ENCODE results near the gene SKOR1.

SKOR1 gene

DNA sequence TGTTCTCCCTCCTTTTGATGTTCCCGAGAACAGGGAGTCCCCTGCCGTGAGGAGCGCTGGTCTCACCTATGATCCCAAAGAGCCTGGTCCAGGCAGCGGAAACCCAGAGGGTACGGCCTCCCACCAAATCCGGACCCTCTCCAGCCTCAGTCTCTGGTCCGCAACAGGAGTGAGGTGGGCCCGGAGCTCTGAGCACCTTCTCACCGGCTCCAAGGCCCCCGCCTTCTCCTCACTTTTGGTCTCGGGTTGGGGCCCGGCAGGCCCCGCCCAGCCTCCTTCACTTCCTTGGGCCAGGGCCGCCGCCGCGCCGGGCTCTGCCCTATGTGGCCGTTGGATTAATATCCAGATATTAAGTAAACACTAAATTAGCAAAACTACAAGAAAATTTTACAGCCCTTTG lies 5.7 kb upstream of the SKOR1 start:
- DNase-seq, result no peak

DNA sequence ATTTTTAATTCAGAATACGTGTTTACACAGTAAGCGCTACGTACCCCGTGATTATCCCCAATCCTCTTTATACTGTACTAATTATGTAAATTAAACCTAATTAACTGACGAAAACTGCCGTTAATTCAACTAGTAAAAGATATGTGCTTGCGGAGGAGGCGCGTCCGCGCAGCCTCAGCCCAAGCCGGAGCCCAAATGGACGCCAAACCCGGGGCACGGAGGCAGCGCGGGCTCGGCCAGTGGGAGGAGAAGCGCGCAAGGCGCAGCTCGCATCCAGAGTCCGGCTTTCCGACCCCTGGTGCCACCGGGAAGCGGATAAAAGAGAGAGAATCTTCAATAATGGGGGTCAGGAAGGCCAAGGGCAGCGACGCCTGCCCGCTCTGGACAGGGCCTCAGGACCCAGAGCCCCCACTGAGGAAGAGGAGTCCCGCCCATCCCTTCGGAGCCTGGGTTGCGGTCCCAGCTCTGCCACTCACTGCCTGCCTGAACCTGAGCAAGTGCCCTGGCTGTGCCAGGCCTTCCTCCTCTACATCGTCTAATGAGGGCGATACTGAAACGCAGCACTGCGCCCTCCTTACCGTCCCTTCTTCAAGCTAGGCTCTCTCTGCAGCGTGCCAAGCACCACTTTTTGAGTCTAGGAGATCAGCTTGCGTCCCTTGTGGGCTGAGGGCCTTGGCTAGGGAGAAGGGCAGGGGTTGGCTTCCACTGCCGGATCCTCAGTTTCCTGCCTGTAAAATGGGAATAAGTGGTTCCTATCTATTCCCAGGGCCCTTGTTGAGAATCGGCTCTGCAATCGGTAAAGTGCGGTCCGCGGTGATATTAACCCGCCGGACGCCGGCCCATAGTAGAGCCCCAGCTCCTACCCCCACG lies 5.0 kb upstream of the SKOR1 start:
- no peak for DNase-seq

DNA sequence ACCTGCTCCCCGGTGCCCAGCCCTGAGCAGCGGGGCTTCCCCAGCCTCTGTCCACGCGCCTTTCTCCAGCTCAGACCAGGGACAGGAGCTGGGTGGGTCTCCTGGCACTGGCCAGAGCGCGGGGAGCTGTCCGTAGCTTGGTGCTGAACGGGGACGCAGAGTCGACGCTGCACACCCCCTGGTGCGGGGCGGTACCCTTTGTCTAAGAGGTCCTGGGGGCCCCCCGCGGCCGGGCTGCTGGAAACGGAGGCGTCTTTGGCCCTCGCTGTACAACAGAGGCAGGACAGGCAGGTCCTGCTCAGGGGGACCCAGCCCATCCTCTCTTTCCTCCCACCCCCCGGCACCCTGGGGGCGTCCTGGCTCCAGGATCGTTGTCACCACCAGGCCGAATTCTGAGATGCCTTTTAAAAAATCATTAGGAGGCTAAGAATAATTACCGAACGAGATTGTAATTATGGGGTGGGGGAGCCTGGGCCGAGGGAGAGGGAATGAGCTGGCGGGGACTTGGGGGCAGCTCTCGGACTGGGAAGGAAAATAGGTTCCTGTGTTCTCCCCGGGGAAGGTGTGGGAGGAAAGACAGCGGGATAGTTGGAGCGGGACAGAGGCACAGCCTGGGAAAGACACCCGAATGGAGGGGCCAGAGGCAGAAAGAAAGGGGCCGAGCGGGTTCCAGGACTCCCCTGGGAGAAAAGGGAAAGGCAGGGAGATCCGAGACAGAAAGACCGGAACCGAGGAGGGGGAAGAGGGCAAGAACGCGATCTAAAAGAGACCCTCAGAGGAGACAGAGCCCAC lies 4.1 kb upstream of the SKOR1 start:
- no peak for DNase-seq

DNA sequence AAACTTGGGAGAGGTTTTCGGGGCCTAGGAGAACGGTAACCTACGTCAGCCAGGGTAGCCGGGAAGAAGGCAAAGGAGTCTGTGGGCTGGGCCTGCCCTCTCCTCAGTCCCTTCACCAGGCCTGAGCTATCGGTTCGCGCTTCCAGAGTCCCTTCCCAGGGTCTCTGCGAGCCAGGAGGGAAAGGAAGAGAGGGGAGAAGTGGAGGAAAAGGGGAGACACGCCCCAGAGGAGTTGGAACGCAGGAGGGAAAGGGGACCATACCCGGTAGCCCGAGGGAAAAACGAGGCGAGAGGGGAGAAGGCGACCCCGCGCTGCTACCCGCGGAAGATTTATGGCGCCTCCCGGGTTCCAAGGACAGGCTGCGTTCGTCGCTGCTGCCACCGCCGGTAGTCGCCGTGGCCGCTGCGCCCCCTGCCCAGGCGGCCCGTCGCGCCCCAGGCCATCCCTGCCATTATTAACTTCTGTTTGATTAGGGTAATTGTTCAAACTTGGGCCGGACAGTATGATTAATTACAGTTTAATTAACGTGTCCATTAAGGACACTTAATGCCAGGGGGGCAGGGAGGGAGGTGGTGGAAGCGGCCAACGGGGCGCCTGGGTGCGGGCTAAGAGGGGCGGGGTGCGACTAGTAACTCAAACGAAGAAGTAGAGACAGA lies 3.4 kb upstream of the SKOR1 start:
- peak; percentile 42 for DNase-seq

DNA sequence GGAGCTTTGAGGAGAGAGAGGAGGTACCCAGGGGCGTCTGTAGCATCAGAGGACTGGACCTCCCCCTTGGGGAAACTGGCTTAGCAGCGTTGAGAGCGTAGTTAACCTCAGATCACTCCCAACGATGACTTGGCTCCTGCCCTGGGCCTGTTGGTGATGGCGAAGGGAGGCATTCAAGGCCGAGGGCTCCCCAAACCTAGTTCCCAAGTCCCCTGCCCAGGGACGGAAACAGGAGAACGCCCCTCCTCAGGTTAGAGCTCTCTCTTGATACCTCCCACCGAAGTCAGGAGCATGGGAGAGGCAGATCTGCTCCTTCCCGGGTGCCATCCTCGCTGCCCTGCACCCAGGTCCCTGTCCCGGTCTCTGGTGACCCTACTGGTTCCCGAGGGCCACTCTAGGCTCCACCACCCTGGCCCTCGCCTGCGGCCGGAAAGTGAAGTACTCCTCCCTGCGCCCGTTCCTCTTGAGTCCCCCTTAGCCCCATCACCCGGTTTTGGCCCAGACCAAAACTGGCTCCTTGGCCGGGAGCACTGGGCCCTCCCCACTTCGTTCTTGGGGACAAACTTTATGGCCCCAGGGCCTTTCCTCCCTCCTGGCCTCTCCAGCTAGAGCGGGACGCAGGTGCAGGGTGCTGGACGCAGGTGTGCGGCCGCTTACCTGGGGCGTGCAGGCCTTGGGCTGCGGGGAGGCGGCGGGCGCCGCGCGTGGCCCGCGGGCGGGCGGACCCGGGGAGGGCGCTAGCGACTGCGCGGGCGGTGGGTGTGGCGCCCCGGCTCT lies 2.6 kb upstream of the SKOR1 start:
- no peak for DNase-seq

DNA sequence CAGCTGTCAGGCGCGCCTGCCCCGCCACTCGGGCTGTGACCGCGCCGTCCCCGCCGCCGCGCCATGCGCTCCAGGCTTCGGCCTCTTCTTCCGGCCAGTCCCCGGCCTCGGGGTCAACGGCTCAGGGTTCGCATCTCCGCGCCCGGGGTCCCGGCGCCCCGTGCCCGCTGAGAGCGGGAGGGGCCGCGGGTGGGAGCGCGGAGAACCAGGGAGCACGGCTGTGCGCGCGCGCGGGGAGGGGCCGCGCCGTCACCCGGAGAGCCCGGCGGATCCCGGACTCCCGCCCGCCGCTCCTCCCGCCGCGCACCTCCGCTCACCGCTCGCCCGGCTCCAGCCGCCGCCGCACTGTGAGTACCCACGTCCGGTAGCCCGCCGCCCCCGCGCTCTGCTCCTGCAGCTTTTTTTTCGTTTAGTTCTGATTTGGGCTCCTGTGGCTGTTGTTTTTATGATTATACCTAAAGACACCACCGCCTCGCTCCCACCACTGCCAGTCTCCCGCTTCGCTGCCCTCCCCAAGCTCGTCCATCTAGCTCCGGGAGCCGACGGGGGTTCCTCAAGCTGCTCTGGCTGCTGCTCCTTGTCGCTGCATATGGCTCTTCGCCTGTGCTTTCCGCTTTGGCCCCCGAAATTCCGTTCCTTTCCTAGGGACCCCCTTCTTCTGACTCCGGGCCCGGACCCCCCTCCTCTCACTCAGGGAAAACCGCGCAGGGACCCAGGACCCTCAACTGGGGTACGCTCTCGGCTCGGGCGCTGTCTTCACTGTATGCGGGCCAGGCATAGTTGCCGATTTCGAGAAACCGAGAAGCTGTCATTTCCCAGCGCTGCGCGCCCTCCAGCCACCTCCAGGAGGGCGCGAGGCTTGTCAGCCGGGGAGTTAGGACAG lies 1.8 kb upstream of the SKOR1 start:
- peak; percentile 35 for DNase-seq

DNA sequence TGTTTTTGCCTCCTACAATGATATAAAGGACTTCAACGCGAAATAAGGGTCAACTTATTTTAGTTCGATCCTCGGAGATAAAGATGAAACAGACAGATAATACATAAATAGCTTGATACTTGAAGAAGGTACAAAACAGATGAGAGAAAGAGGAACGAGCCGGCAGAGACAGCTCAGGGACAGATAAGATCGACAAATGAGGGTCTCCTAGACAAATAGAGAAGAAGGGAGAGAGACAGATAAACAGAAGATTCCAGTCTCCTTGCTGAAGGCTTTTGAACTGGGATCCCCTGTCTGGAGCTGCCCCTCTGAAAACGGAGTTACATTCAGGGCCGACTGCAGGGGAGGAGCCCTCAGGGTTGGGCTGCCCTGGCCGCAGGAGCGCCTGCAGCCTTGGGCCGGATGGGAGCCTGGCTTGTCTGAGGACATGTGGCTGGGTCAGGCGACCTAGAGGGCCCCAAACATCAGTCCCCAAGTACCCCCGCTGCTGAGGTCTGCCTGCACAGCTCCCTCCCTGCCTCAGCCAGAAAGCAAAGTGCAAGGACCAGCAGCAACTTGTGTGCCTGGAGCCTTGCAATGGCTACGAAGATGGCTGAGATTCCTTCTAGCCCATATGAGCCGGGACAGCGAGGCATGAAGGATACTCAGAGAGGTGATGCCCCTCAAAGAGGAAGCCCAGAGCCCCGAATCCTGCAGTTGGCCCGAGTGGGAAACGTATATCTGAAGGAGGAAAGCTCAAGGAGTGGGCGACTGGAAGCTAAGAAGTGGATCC lies 926 bp upstream of the SKOR1 start:
- DNase-seq, result no peak

DNA sequence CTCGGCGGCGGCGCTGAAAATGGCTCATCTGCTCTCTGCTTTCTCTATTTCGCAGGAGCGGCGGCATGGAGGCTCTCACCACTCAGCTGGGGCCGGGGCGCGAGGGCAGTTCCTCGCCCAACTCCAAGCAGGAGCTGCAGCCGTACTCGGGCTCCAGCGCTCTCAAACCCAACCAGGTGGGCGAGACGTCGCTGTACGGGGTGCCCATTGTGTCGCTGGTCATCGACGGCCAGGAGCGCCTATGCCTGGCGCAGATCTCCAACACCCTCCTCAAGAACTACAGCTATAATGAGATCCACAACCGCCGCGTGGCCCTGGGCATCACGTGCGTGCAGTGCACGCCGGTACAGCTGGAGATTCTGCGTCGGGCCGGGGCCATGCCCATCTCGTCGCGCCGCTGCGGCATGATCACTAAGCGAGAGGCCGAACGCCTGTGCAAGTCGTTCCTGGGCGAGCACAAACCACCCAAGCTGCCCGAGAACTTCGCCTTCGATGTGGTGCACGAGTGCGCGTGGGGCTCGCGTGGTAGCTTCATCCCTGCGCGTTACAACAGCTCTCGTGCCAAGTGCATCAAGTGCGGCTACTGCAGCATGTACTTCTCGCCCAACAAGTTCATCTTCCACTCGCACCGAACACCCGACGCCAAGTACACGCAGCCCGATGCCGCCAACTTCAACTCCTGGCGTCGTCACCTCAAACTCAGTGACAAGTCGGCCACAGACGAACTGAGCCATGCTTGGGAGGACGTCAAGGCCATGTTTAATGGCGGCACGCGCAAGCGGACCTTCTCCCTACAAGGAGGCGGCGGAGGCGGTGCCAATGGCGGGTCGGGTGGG lies 790 bp downstream of the SKOR1 start:
- peak; percentile 34 for DNase-seq

DNA sequence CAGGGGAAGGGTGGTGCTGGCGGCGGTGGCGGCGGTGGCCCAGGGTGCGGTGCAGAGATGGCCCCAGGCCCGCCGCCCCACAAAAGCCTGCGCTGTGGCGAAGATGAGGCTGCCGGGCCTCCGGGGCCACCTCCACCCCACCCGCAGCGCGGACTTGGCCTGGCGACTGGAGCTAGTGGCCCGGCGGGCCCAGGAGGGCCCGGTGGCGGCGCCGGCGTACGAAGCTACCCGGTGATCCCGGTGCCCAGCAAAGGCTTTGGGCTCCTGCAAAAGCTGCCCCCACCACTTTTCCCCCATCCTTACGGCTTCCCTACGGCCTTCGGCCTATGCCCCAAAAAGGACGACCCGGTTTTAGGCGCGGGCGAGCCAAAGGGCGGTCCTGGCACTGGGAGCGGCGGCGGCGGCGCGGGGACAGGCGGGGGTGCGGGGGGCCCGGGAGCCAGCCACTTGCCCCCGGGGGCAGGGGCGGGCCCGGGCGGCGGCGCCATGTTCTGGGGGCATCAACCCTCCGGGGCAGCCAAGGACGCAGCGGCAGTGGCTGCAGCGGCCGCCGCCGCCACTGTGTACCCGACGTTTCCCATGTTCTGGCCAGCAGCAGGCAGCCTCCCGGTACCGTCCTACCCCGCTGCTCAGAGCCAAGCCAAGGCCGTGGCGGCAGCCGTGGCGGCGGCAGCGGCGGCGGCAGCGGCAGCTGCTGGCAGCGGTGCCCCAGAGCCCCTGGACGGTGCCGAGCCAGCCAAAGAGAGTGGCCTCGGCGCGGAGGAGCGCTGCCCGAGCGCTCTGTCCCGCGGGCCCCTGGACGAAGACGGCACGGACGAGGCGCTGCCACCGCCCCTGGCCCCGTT lies 1.6 kb downstream of the SKOR1 start:
- no peak for DNase-seq

DNA sequence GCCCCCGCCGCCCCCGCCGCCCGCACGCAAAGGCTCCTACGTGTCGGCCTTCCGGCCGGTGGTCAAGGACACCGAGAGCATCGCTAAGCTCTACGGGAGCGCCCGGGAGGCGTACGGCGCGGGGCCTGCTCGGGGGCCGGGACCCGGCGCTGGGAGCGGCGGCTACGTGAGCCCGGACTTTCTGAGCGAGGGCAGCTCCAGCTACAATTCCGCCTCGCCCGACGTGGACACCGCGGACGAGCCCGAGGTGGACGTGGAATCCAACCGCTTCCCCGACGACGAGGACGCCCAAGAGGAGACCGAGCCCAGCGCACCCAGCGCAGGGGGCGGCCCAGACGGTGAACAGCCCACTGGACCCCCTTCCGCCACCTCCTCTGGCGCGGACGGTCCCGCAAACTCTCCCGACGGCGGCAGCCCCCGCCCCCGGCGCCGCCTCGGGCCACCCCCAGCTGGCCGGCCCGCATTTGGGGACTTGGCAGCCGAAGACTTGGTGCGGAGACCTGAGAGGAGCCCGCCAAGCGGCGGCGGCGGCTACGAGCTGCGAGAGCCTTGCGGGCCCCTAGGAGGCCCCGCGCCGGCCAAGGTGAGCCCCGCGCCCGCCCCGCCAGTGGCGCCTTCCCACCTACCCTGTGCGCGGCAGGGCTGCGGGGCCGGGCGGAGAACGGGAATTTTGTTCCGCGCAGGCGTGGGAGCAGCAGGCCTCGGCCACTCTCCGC lies 2.4 kb downstream of the SKOR1 start:
- peak; percentile 21 for DNase-seq

DNA sequence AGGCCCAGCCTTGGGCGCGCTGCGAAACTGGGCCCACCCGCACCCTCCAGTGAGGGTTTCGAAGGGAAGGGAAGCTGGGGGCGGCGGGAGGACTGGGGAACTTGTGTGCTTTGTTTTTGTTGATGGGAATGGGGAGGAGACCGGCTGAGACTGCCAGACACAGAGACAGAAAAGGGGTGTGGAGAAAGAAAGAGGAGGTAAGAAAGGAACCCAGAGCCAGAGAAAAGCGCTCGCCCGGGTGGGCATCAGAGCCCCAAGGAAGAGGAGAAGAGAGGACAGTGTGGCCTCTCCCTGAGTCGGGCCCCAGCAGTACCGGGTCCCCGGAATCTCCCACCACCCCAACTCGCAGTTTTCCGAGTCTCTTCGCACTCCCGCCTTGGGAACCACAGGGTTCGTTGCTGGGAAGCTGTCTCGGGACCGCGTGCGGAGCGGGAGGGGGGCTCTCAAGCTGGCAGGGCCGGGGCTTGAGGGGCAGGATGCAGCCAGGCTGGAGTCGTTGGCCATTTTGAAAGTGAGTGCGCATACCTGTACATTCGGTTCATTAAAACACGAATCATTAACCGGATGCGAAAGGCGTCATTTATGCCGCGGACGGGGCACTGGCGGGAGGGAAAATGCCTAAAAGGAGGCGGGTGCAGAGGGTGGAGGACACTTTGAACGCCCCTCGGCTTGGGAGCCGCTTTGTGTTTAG lies 3.1 kb downstream of the SKOR1 start:
- no peak for DNase-seq

DNA sequence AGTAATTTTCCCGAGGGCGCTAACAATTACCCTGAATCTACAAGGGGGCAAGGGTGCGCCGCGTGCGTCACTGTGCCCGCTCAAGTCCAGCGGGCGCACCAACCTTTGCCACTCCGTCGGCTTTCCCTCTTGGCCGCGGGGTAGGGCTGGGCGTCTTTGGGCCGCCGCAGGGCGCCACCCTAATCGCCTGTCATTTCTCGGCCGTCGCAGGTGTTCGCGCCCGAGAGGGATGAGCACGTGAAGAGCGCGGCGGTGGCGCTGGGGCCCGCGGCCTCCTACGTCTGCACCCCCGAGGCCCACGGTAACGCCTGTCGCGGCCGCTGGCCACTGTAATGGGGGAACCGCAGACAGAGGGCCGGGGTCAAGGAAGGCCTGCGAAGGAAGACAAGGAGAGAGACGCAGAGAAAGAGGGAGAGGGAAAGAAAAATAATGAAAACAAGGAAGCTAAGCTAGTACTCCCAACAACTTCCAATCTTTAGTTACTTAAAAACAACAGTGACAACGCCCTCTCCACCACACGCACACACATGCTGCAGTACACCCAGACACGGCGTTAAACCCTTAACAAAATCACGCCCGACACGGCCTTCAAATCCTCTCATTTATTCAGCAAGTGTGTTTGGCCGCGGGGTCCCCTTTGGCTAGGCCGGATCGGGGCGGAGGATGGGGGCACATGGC lies 3.8 kb downstream of the SKOR1 start:
- no peak for DNase-seq

DNA sequence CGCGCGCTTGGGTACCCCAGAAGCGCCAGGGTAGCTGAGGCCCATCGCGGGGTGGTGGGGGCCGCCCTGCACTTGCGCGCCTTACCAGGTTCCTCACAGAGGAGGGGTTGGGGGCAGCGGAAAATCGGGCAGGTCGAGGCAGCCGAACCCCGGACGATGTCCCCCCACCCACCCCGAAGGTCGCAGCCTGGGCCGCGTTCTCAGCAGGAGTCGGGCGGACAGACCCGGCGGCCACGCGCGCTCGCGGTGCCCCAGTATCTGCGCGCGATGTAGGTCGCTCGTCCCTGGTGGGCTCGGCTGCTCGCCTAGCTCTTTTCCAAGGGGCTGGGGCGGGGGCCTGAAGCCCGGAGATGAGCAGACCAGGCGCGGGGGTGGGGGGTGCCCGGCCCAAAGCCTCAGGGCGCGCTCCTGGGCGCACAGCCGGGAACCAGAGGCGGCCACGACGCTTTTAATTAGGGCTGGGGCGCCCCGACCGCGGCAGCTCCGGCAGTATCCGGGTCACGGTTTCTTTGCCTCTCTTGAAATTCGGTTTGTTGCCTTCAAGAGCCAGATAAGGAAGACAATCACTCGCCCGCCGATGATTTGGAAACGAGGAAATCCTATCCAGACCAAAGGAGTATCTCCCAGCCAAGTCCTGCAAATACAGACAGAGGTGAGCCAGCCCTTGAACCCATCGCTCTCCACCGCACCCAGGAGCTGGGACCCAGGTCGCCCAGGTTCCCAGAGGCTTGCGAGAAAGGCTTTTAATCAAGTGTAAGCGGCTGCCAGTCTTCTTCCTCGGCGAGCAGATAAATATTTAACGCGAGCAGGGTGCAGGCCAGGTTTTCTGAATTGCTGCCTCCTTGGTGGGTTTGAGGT lies 4.6 kb downstream of the SKOR1 start:
- DNase-seq, result no peak

DNA sequence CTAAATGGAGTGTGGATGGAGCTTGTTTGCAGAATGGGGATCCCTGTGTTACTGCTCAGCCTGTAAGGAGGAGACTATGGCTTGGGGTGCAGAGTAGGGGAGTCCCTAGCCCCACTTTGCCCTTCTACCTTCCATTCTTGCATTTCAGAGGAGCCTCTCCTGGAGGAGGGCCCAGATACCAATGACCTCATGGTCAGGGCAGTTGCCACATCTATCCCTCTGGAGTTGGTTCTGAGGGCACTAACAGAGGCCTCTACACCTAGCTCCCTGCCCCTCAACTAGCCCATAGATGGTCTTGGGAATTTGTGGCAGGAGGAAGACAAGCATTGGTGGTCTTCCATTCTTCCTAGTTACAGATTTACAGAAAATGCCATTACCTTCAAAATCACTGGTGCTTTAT lies 6.1 kb downstream of the SKOR1 start:
- no peak for DNase-seq

DNA sequence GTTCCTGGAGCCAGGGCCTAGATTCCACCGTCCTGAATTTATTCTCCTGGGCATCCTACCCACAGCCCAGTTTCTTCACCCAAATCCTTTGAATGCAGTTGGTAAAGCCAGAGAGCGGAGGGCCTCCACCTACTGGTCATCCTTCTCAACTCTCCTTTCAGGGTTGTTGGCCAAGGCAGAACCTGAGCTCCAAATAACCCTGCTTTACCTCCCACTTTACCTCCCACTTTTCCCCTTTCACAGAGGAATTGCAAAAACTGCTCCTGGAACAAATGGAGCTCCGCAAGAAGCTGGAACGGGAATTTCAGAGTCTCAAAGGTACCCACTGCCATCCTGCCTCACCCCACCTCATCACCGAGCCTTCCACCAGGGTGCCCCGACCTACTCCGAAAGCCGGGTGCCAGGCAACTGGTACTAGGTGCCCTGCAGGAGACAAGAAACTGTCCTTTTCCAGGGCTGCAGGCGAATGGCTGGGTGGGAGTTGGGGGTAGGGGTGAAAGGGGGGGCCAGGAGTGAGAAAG lies 6.8 kb downstream of the SKOR1 start:
- DNase-seq, result peak; percentile 60
